GM19239 (cell line): ENCODE data around the gene FIBIN.
A peak's percentile ranks its signal among the peaks of the same experiment; 100 is the strongest.

ENCODE experiments used
- DNase-seq: peaks from one replicate; pipeline ENCODE4 v3.0.0; 2011; ENCODE audit warnings: low spot score; ENCODE audit not compliant: insufficient read length
- FAIRE-seq: peaks from 2 replicates; lab custom pipeline; 2011; peaks lifted over from hg19 to GRCh38; lab: Jason Lieb, UNC

The FIBIN gene

DNA sequence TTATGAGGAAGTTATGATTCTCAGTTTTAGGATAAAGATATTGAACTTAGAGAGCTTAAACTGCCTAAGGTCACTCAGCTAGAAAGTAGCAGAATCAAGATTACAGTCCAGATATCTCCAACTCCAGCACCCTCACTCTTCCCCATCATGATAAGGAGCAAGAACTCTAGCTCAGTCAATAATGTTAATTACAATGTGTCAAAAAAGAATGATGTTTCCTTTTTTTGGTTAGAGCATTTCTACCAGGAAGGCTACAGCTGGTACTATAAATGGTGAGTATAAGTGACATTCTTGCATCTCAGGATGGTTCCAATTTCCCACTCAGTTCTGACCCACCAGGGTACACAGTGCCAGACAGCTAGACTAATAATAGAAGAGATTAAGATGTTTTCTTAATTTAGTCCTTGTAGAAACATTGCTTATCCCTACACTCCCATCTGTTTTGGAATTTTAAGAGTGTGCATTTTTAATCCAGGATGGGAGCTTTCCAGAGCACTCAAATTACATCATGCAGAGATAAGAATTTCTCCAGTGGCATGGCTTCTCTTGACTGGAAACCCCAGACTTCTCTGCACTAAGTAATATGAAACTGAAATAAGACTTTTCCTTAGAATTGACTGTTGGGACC is 25.1 kb downstream of the FIBIN start:
- no peak for FAIRE-seq
- no peak for DNase-seq

DNA sequence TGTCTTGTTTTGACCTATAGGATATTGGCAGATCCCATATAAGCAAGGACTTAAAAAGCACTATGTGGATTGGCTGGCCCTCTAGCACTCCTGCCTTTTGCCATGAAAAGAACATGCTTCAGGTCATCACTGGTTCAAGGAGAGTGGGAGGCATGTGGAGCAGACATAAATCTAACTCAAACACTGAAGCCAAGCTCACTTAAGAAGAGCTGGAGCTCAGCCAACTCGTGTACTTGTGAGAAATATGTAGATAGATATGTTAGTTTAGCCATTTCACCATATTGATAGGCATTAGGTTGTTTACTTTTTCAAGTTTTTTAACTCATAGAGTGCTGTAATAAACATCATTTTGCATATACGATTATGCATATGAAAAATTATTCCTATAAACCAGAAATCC is 26.8 kb downstream of the FIBIN start:
- FAIRE-seq: no peak
- no peak for DNase-seq

DNA sequence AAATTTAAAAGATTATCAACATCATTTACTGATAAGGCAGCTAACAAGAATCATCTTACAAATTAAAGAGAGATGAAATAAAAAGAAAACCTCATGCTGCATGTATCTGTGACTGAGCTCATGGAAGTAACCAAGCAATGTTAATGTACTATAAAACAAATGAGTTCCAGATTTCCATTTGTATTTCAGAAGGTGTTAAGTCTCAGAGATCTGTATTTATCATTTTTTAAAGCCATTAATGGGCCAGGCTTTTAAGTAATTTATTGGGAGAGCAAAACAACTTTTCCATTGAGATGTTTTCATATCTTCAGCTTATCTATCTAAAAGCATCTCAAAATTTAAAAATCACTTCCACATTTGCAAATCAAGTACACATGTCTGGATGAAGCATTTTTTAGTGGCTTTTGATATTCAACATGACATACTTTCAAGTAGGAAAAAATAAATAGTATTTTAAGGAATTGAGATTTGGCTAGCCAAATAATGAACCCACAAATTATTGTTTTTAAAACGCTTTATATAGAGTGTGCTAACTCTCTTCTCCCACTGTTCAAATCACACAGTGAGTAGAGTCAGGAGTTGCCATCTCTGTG is 28.8 kb downstream of the FIBIN start:
- DNase-seq (no peak), FAIRE-seq (peak; percentile 45)

DNA sequence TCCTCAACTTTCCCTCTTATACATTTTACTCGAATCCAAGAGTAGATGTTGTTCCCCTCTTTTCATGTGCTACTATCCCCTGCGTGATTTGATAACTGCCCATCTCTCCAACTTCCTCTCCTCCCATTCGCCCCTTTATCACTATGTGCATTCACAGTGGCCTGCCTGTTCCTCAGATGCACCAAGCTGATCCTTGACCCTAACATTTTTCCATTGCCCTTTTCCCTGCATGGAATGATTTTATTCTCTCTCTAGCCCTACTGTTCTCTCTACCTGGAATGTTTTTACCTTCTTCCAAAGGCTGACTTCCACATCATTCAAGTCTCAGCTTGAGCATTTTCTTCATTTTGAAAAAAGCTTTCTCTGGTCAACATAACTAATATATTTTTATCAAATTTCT is 31.0 kb downstream of the FIBIN start:
- FAIRE-seq: no peak

DNA sequence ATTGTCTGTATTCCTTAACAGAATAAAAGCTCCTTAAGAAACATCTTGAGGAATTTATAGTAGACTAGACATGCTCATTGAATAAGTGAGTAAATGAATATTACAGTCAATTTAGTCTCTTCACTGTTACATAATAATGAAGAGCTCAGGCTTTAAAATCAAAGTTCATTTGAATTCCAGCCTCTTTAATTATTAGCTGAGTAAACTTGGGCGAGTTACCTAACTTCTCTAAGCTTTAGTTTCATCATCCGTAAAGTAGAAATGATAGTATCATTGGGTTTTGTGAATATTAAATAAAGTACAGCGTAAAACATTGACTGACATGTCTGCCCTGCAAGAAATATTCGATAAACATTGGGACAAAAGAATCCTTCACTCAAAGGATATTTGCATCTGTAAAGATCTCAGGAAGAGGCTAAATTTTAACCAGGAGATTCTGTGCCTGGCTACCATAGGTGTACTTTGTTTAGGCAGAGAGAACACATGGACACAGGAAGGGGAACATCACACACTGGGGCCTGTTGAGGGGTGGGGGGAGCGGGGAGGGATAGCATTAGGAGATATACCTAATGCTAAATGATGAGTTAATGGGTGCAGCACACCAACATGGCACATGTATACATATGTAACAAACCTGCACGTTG is 31.5 kb downstream of the FIBIN start:
- DNase-seq (no peak), FAIRE-seq (no peak)

More for the DNA sequence above, 31.0 kb downstream of the FIBIN start:
- DNase-seq: no peak

DNA sequence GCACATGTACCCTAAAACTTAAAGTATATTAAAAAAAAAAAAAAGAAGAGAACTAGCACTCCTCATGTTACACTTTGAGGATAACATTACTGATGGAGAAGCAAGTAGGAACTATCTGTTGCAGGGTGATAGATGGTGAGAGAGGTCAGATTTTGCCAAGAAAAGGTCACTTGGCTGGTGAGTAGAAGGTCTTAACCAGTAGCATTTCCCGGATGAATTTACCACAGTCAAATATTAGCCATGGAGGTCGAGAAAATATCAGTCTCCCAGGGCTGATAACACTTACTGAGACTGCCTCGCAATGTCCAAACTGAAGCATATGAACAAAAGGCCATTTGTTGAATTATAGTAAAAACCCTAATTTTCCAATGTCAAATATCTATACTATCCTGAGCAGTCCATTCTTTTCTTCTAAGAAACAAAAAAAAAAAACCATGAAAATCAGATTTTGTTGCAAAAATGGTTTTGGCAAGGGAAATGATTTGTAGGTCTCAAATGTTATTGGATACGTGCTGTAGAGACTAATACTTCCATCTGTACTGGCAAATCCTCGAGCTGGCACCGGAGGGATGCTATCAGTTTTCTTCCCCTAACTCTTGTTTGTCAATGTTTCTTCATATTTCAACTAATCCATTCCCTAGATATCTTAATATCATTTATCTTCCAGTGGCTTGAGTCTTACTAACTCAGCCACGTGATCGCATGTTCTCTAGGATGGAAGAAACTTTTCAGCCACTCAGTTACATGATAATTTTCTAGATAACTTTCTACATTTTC is 32.2 kb downstream of the FIBIN start:
- FAIRE-seq (no peak), DNase-seq (no peak)

DNA sequence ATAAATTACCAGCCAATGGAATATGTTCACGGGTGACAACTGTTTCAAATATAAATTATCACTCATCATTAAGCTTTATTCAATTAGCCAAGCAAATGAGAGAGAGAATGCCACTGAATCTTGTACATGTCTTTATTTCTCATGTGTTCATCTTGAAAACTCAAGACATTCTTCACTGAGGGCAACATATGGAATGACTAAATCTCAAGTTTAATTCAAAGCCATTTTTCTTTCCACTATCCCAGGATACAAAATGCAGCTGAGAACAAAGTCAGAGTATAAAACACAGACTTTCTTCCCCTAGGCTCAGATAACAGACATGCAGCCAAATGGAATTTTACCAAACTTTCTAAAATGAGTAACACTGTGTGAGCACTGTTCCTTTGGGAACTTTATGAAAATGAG is 34.7 kb downstream of the FIBIN start:
- DNase-seq: no peak
- no peak for FAIRE-seq

DNA sequence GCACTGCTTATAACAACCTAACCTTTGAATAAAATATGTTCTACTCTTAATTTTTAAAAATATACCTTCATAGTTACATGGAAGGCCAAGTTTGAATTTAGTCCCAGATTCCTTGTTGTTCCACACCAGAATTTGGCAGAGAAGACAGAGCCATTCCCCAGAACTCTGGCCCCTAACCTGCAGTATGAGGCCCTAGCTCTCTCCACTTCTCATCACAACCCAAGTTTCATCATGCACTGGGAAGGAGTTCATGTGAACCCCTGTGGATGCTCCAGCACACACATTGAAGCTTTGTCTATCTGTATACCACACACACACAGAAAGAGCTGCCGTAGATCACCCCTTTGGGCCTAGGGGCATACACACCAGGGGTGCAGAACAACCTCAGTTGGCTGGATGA is 36.1 kb downstream of the FIBIN start:
- FAIRE-seq (no peak), DNase-seq (no peak)

DNA sequence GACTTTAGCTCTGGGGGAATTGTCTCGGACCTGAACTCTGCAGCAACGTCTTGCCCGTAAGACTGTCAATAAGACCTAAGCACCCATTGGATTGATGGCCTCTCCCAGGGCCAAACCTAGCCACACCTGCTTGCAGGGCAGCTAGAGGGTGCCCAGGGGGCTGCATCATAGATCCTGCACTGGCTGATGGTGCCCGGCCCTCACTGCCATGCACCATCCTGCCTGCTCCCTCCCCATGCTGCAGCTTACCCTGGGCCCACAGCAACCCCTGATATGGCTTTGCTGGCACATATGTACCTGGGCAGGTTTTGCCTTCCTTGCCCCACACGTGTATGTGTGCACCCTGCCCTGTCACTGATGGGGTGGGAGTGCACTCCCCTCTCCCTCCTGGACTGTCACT is 37.8 kb downstream of the FIBIN start:
- FAIRE-seq: no peak
- no peak for DNase-seq

DNA sequence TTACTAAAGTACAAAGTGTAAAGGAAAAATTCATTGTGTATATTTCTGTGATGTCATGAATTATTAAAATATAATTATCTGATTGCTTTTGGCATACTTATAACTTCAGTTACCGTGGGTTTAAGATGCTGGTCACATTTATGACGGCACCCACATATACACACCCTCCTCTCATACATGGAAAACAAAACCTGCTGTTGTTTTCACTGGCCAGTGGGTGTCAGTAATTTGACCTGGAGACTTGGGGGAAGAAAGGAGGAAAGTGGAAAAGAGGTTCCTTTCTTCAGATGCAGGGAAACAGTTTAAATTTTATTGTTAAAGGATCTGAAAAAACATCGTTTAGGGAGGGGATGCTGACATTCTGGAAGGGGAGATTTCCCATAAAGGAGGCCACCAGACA is 46.0 kb downstream of the FIBIN start:
- no peak for DNase-seq
- no peak for FAIRE-seq

DNA sequence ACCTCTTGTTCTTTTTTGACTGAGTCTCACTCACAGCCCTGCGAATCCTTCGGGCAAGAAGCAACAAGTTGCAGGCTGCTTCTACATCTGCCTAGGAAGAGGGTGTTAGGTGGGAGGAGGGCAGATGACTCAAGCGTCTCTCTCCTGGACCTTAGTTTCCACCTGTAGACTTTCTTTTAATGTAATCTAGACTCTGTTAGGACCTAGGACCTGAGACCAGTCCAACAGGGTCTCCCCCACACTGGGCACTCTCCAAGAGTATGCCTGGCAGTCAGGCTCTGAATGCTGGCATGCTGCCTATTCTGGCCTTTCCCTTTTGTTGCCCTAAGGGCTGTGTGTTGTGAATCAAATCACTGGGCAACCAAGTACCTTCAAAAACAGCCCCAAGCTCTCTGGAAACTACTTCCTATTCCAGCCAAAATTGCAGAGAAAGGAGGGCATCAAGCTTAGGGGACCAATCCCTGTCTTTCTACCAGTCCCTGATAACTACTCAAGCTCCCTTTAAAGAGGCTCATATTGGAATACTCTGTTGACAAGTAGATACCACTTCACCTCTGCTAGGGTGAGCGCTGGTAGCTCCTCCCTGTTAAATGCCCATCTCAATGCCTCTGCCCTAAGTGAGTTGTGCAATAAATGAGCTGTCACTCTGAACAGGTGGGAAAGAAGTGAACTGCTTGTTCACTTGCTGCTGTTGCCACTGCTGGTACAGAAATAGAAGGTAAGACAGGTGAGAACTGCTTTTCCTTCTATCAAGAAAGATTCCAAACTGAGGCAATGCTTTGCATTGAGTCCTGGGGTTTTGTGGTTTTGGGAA is 46.6 kb downstream of the FIBIN start, which contains the start of gene BBOX1:
BBOX1 (plus strand) TSS at position 514 of the 814 bp plus-strand sequence. CDS start 14,616 bp downstream, outside the sequence.
- no peak for DNase-seq
- no peak for FAIRE-seq

DNA sequence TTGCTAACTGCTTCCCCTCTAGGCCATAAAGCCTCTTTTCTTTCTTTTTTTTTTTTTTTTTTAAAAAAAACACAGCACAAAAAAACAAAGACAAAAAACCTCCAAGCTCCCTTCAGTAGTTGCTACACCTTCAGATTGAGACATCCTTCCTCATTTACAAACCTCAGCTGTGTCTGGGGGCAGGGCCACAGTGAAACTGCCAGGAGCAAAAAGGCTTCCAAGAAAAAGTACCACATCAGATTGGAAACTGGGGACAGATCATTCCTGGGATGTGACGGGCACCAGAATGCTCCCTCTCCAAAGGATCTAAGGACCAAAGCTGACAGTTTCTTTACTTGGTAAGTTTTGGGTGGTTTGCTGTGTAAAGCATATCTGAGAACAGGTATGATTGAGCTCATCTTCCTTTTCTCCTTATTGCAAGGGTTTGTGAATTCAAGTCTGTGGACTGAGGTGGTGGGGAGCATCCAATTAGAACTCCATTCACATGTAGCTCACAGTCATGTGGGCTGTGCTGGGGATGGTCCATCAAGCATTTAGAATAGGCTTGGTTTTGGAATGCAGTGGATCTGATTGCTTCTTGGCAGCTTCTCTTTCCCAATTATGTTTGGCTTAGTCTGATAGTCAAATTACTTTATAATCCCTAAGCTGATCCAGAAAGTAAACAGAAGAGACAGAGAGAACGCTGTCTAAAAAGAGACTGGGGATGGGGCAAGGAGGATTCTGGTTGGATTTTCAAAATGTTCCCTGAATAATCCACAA is 47.4 kb downstream of the FIBIN start:
- no peak for FAIRE-seq
- DNase-seq: no peak
